Lower lobe of right lung (tissue), 2 donors: ENCODE data around the gene PTCD2. TPM values are rescaled to one million over a fixed set of nuclear protein-coding genes. Genes with fewer than 3 reads are reported as not detected.

Source experiments
- ATAC-seq, 2 donors: fragments of 200-7000 bp; cut with Tn5 transposase; one replicate each; pipeline ENCODE4 v1.9.1; 2020 to 2022; ENCODE audit warnings: mild to moderate bottlenecking in 2 of 2, moderate library complexity in 2 of 2
- DNase-seq: peaks from one replicate; pipeline ENCODE4 v3.0.0-alpha.2; 2020
- H3K27ac ChIP-seq: fragments of 200-600 bp; one replicate; pipeline ENCODE4 v1.8.0; 2022
- H3K27me3 ChIP-seq: fragments of 200-600 bp; one replicate; pipeline ENCODE4 v1.8.0; 2022; ENCODE audit warnings: low read depth
- H3K36me3 ChIP-seq: fragments of 200-600 bp; one replicate; pipeline ENCODE4 v1.8.0; 2022; ENCODE audit warnings: mild to moderate bottlenecking
- H3K4me1 ChIP-seq: fragments of 200-600 bp; one replicate; pipeline ENCODE4 v1.8.0; 2022
- H3K4me3 ChIP-seq: fragments of 200-600 bp; one replicate; pipeline ENCODE4 v1.8.0; 2022; ENCODE audit warnings: mild to moderate bottlenecking
- H3K9me3 ChIP-seq: fragments of 200-600 bp; one replicate; pipeline ENCODE4 v1.8.0; 2022
- intact Hi-C: fragments of 100-400 bp; cut with DNase I; formaldehyde crosslinking; loops from one replicate; pipeline ENCODE4 v1.11.0; 2022
- total RNA-seq: library from RNA; stranded (reverse); fragmentation: NEBNext Ultra II Directional; extraction: Animal tissue kit (Norgen Biotek cat#: 25700); gene quantifications from one replicate; pipeline ENCODE4 v1.2.1, GENCODE V29; 2021
- TF ChIP-seq, protein P1 (sequence below): fragments of 200-600 bp; IDR thresholded peaks from one replicate; pipeline ENCODE4 v1.8.0; 2022; ENCODE audit warnings: antibody characterized with exemption, mild to moderate bottlenecking
- donor health status: DM: no; HTN: yes; CAD: no; lungs with severe emphysema.

The PTCD2 gene
- total RNA-seq, 1 donor from 2014 or later: 5.9 TPM

DNA sequence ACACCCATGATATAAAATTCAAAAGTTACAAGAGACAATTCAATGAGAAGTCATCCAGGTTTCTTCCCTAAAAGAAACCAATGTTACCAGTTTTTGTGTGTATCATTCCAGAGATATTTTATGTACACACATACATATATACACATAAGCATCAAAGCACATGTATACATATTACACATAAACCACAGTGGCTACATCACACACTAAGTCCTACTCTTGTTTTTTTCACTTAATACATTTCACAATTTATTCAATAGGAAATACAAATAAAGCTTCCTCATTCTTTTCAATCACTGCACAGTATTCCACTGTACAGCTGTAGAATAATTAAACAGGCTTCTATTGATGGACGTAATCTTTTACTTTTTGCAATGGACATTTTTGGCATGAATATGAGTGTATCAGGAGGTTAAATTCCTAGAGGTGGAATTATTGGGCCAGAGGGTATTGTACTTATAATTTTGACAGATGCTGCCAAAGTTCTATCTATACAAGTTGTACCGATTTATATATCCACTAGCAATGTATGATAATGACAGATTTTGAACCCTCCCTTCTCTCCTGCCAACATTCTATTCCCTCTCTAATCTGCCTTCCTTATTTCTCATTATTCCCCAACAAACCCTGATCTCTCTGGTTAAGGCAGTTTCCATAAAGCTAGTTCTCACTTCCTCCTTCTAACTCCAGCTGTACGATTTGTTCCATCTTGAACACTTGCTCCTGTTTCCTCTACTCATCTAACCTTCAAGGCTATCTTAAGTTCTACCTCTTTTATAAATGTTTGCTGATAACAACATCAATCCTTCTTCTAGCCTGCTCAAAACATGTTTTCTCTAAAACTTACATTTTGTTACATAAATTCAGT, 35.4 kb upstream of the PTCD2 start:
- TF ChIP-seq, protein P1, sequence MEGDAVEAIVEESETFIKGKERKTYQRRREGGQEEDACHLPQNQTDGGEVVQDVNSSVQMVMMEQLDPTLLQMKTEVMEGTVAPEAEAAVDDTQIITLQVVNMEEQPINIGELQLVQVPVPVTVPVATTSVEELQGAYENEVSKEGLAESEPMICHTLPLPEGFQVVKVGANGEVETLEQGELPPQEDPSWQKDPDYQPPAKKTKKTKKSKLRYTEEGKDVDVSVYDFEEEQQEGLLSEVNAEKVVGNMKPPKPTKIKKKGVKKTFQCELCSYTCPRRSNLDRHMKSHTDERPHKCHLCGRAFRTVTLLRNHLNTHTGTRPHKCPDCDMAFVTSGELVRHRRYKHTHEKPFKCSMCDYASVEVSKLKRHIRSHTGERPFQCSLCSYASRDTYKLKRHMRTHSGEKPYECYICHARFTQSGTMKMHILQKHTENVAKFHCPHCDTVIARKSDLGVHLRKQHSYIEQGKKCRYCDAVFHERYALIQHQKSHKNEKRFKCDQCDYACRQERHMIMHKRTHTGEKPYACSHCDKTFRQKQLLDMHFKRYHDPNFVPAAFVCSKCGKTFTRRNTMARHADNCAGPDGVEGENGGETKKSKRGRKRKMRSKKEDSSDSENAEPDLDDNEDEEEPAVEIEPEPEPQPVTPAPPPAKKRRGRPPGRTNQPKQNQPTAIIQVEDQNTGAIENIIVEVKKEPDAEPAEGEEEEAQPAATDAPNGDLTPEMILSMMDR: no peak
- H3K27me3 ChIP-seq: no peaks in the 10 kb centered on the region
- ATAC-seq (no peak), DNase-seq (no peak)
- H3K36me3 ChIP-seq: peaks cover 12% of the 10 kb centered on the region
- H3K9me3 ChIP-seq: no peaks in the 10 kb centered on the region
- no peak overlapping the region for H3K27ac ChIP-seq
- intact Hi-C loops: no loop called here
- peaks cover 27% of the 10 kb centered on the region for H3K4me1 ChIP-seq
- H3K4me3 ChIP-seq: no peak overlapping the region

DNA sequence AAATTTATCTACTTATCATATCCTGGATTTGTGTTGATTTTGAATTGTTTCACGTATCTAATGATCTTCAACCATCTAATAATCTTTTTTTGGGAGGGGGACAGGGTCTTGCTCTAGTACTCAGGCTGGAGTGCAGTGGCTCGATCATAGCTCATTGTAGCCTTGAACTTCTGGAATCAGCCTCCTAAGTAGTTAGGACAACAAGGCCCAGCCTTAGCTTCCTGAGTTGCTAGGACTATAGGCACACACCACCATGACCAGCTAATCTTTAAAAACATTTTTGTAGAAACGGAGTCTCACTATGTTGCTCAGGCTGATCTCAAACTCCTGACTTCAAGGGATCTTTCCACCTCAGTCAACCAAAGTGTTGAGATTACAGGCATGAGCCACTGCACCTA, 34.8 kb upstream of the PTCD2 start:
- Histone ChIP-seq H3K4me1 (peaks cover 23% of the 10 kb centered on the region), H3K27me3 (no peaks in the 10 kb centered on the region), H3K36me3 (peaks cover 18% of the 10 kb centered on the region), H3K27ac (no peak overlapping the region), H3K9me3 (no peaks in the 10 kb centered on the region), H3K4me3 (no peak overlapping the region)
- ATAC-seq: no peak
- TF ChIP-seq, protein P1: no peak
- no peak for DNase-seq
- intact Hi-C loops: no loop called here

DNA sequence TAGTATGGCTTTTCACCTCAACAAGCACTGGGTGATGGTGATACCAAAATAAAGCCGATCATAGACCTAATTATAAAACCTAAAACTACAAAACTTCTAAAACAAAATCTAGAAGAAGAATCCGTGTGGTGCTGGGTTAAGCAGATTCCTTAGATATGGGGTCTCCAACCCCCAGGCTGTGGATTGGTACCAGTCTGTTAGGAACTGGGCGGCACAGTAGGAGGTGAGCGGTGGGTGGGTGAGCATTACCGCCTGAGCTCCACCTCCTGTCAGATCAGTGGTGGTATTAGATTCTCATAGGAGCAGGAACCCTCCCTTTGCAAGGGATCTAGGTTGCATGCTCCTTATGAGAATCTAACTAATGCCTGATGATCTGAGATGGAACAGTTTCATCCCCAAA, 33.4 kb upstream of the PTCD2 start:
- Histone ChIP-seq H3K9me3 (no peaks in the 10 kb centered on the region), H3K36me3 (peaks cover 23% of the 10 kb centered on the region), H3K27ac (no peak overlapping the region), H3K4me1 (peaks cover 17% of the 10 kb centered on the region), H3K27me3 (no peaks in the 10 kb centered on the region), H3K4me3 (no peak overlapping the region)
- ATAC-seq (no peak), DNase-seq (no peak)
- TF ChIP-seq, protein P1: no peak
- intact Hi-C loops: no loop called here

DNA sequence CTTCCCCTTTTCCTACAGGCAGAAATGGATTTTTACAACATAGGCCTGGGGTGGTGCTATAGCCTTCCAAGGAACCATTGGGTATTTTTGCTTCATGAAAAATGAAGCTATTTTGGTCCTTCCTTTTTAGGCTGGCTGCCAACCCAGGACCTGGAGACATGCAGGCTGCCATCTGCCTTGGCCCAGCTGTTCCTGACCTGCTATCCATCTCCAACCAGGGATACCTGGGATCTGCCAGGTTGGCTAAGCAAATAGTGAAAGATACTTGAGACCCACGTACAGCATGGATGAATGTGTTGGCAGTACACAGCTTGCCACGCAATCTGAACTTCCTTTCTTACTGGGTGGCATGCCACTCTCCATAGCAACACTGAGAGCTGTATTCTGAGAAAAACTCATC, 31.2 kb upstream of the PTCD2 start:
- no peak for DNase-seq

DNA sequence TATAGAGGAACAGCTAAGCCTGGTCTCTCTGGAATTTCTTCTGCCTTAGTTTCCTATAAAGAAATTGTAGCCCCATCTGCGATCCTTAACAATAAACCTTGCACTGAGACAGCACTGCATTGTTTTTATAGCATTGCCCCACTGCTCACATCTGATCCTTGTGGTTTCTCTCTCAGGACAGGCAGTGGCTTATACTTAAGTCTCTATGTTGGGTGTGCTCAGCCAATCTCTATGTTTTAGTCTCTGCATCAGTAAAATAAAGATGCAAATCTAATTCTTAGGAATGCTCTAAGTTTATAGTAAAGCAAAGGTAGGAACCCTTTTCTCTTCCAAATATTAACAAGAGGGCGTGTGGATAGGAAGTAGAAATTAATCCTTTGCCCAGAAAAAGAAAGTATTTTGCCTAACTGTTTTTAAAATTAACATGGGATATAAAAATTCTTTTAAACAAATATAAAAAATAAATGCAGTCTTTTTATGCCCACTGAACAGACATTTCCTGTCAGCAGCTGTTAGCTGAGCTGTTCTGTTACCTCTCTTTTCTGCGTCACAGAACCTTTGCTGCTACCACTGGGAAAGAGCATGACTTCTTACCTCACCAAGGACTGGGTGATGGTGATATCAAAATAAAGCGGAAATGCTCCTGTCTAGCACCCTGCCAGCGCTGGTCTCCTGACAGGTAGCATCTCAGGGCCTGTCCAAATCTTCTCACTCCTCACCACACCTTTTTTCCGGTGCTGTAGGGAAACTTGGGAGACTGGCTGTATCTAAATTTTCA, 29.6 kb upstream of the PTCD2 start:
- ATAC-seq (no peak), DNase-seq (no peak)
- no peak overlapping the region for H3K4me3 ChIP-seq
- H3K27ac ChIP-seq: no peak overlapping the region
- H3K4me1 ChIP-seq: no peaks in the 10 kb centered on the region
- H3K36me3 ChIP-seq: peaks cover 33% of the 10 kb centered on the region
- intact Hi-C loops: no loop called here
- TF ChIP-seq, protein P1: no peak
- H3K9me3 ChIP-seq: no peaks in the 10 kb centered on the region
- H3K27me3 ChIP-seq: no peaks in the 10 kb centered on the region

More for the DNA sequence above, 31.2 kb upstream of the PTCD2 start:
- Histone ChIP-seq H3K27ac (no peak overlapping the region), H3K4me3 (no peak overlapping the region), H3K36me3 (peaks cover 27% of the 10 kb centered on the region), H3K27me3 (no peaks in the 10 kb centered on the region), H3K9me3 (no peaks in the 10 kb centered on the region), H3K4me1 (no peaks in the 10 kb centered on the region)
- intact Hi-C loops: no loop called here
- ATAC-seq: no peak
- TF ChIP-seq, protein P1: no peak
